CD14-positive monocyte (primary cell): Measurements from ENCODE around the gene TMEM239. TPM values are rescaled to one million over a fixed set of nuclear protein-coding genes. Genes with fewer than 3 reads are reported as not detected.

ENCODE experiments used
- DNase-seq, 3 donors: peaks; one replicate each; pipeline ENCODE4 v3.0.0-alpha.2; 2011 to 2022
- H2AFZ ChIP-seq: 2 replicates; pipeline ENCODE4 v1.6.0; 2012; ENCODE audit warnings: mild to moderate bottlenecking, low read depth, low read length, inconsistent platforms; ENCODE audit not compliant: insufficient read depth, poor library complexity, severe bottlenecking
- H3K27ac ChIP-seq, 2 donors: 1 replicate in 1 of 2; 2 replicates in 1 of 2; pipeline ENCODE4 v1.5.1; 2012 to 2013; ENCODE audit warnings: low read length in 2 of 2, control low read depth in 1 of 2, inconsistent platforms in 1 of 2, low read depth in 1 of 2, mild to moderate bottlenecking in 1 of 2
- H3K27me3 ChIP-seq, 2 donors: one replicate each; pipeline versions ENCODE4 v1.6.0 to v1.6.1; 2011 to 2013; ENCODE audit warnings: low read length in 2 of 2; ENCODE audit not compliant: control insufficient read depth in 2 of 2, insufficient read depth in 2 of 2
- H3K36me3 ChIP-seq, 2 donors: replicated peaks in 1 of 2; 1 replicate in 1 of 2; 2 replicates in 1 of 2; pipeline versions ENCODE4 v1.5.1 to v1.6.1; 2012 to 2013; ENCODE audit warnings: low read length in 2 of 2, control low read depth in 1 of 2, inconsistent platforms in 1 of 2, mild to moderate bottlenecking in 1 of 2; ENCODE audit not compliant: insufficient read depth in 2 of 2, control insufficient read depth in 1 of 2
- H3K4me1 ChIP-seq, 2 donors: 1 replicate in 1 of 2; 2 replicates in 1 of 2; pipeline versions ENCODE4 v1.5.1 to v1.6.1; 2012 to 2013; ENCODE audit warnings: low read length in 2 of 2, control low read depth in 1 of 2, inconsistent platforms in 1 of 2, mild to moderate bottlenecking in 1 of 2, moderate library complexity in 1 of 2; ENCODE audit not compliant: insufficient read depth in 2 of 2, control insufficient read depth in 1 of 2
- H3K4me2 ChIP-seq: replicated peaks from 2 replicates; pipeline ENCODE3; 2012; ENCODE audit warnings: low read length, moderate library complexity, mild to moderate bottlenecking; ENCODE audit not compliant: poor library complexity, severe bottlenecking; ENCODE audit errors: extremely low read depth
- H3K4me3 ChIP-seq, 3 experiments: fragments of 200-600 bp in 1 of 3; sonication (generic) in 1 of 3; replicated peaks in 1 of 3; 1 replicate in 2 of 3; 2 replicates in 1 of 3; pipeline ENCODE4 v1.5.1; 2011 to 2013; ENCODE audit warnings: low read length in 3 of 3, mild to moderate bottlenecking in 3 of 3, control low read depth in 2 of 3, low read depth in 2 of 3, inconsistent platforms in 1 of 3, moderate library complexity in 1 of 3
- H3K79me2 ChIP-seq: 2 replicates; pipeline ENCODE4 v1.6.0; 2012; ENCODE audit warnings: mild to moderate bottlenecking, control low read depth, inconsistent platforms, low read length, moderate library complexity; ENCODE audit not compliant: insufficient read depth
- H3K9ac ChIP-seq: 2 replicates; pipeline ENCODE4 v1.6.0; 2017; ENCODE audit warnings: low read length, mild to moderate bottlenecking; ENCODE audit not compliant: insufficient read depth, poor library complexity, severe bottlenecking
- H3K9me3 ChIP-seq, 2 donors: replicated peaks in 1 of 2; 1 replicate in 1 of 2; 2 replicates in 1 of 2; pipeline versions ENCODE4 v1.5.1 to v1.6.1; 2012 to 2013; ENCODE audit warnings: low read length in 2 of 2, control low read depth in 1 of 2; ENCODE audit not compliant: control insufficient read depth in 1 of 2, insufficient read depth in 1 of 2
- H4K20me1 ChIP-seq: 2 replicates; pipeline ENCODE4 v1.6.0; 2012; ENCODE audit warnings: mild to moderate bottlenecking, low read length, control low read depth, moderate library complexity; ENCODE audit not compliant: insufficient read depth
- H3K27ac Mint-ChIP-seq, 7 donors: one replicate each; pipeline ENCODE4 v1.8.0; 2020; ENCODE audit warnings: mild to moderate bottlenecking in 7 of 7, mixed read lengths in 7 of 7, moderate library complexity in 6 of 7, inconsistent platforms in 2 of 7
- H3K27me3 Mint-ChIP-seq, 3 donors: one replicate each; pipeline ENCODE4 v1.8.0; 2021 to 2022; ENCODE audit warnings: low read depth in 3 of 3, mild to moderate bottlenecking in 3 of 3, mixed read lengths in 3 of 3, moderate library complexity in 3 of 3, inconsistent platforms in 1 of 3
- H3K36me3 Mint-ChIP-seq, 2 donors: one replicate each; pipeline ENCODE4 v1.8.0; 2020; ENCODE audit warnings: mixed read lengths in 2 of 2, inconsistent platforms in 1 of 2, mild to moderate bottlenecking in 1 of 2
- H3K4me1 Mint-ChIP-seq: one replicate; pipeline ENCODE4 v1.8.0; 2020; ENCODE audit warnings: mild to moderate bottlenecking, mixed read lengths
- H3K4me3 Mint-ChIP-seq, 2 donors: one replicate each; pipeline ENCODE4 v1.8.0; 2020; ENCODE audit warnings: mild to moderate bottlenecking in 2 of 2, mixed read lengths in 2 of 2, moderate library complexity in 1 of 2
- H3K9me3 Mint-ChIP-seq, 7 donors: one replicate each; pipeline ENCODE4 v1.8.0; 2020 to 2022; ENCODE audit warnings: mixed read lengths in 7 of 7, mild to moderate bottlenecking in 6 of 7, moderate library complexity in 6 of 7, inconsistent platforms in 2 of 7
- CTCF ChIP-seq: fragments of 200-600 bp; IDR thresholded peaks from one replicate; pipeline ENCODE4 v1.8.0; 2022; ENCODE audit warnings: antibody characterized with exemption, mild to moderate bottlenecking
- WGBS: methylation state at CpG from one replicate; pipeline ENCODE4 v1.1.5; 2013; ENCODE audit warnings: missing lambda C conversion rate; ENCODE audit not compliant: insufficient coverage; 5-methylcytosine and 5-hydroxymethylcytosine counted together
- intact Hi-C, 2 donors: fragments of 100-400 bp; cut with micrococcal nuclease; formaldehyde crosslinking; loops; one replicate each; pipeline versions ENCODE4 v1.15.0 to v1.15.1; 2023
- polyA plus RNA-seq, 3 donors: library from polyadenylated mRNA; depleted of rRNA in 1 of 3; unstranded in 2 of 3; stranded (reverse) in 1 of 3; fragments of 300-500 nt in 2 of 3; fragments of >200 nt in 1 of 3; fragmentation: Illumina TruSeq in 2 of 3; gene quantifications; 1 replicate in 2 of 3; 2 replicates in 1 of 3; pipeline ENCODE4 v1.2.3, GENCODE V29; 2012 to 2021

The TMEM239 gene
- polyA plus RNA-seq, 3 donors: not detected

GRCh38 chr20:2817341-2817726, 1.2 kb downstream of the TMEM239 start:
- Histone ChIP-seq H3K79me2 (no peaks in the 10 kb centered on the region), H3K9me3 (no peaks in the 10 kb centered on the region), H3K27ac (no peak overlapping the region), H2AFZ (no peak overlapping the region), H4K20me1 (no peaks in the 10 kb centered on the region), H3K36me3 (no peaks in the 10 kb centered on the region), H3K9ac (no peak overlapping the region), H3K4me1 (no peaks in the 10 kb centered on the region), H3K4me2 (no peak overlapping the region), H3K27me3 (peaks cover 18 to 33% of the 10 kb centered on the region in 2 donors), H3K4me3 (no peak overlapping the region)
- DNase-seq: no peak
- TF ChIP-seq CTCF: no peak
- no peak overlapping the region for H3K27ac Mint-ChIP-seq
- H3K27me3 Mint-ChIP-seq: peaks cover 28 to 37% (median 33%) of the 10 kb centered on the region in 3 donors
- WGBS: 88% methylated on average over 2 of the region's 2 CpGs
- no peaks in the 10 kb centered on the region for H3K36me3 Mint-ChIP-seq
- H3K4me1 Mint-ChIP-seq: peaks cover 4% of the 10 kb centered on the region
- peaks cover 0 to 10% (median 7%) of the 10 kb centered on the region in 7 donors for H3K9me3 Mint-ChIP-seq
- intact Hi-C loops: no loop called here
- no peak overlapping the region for H3K4me3 Mint-ChIP-seq

- peaks cover 18 to 33% of the 10 kb centered on the region in 2 donors for H3K27me3 ChIP-seq
- Mint-ChIP-seq H3K4me1 (peaks cover 4% of the 10 kb centered on the region), H3K36me3 (no peaks in the 10 kb centered on the region), H3K4me3 (no peak overlapping the region), H3K27ac (no peak overlapping the region), H3K27me3 (peaks cover 29 to 36% (median 34%) of the 10 kb centered on the region in 3 donors), H3K9me3 (peaks cover 0 to 6% (median 3%) of the 10 kb centered on the region in 7 donors)
- no peak overlapping the region for H3K4me2 ChIP-seq
- no peak overlapping the region for H3K4me3 ChIP-seq
- no peak for DNase-seq
- no peak overlapping the region for H3K27ac ChIP-seq
- no peaks in the 10 kb centered on the region for H4K20me1 ChIP-seq
- no peaks in the 10 kb centered on the region for H3K4me1 ChIP-seq
- no peak overlapping the region for H3K9ac ChIP-seq
- no peak overlapping the region for H2AFZ ChIP-seq
- no peaks in the 10 kb centered on the region for H3K9me3 ChIP-seq
- 91% methylated on average over 6 of the region's 7 CpGs for WGBS
- intact Hi-C loops: no loop called here
- TF ChIP-seq CTCF: no peak
- no peaks in the 10 kb centered on the region for H3K79me2 ChIP-seq
- H3K36me3 ChIP-seq: no peaks in the 10 kb centered on the region
Observed at GRCh38 chr20:2817891-2818595, 1.9 kb downstream of the TMEM239 start.
